ENCODE measurements around the gene TMEM131L.
"Not testable (repeated sequence)": the region's sequence is repeated elsewhere in the genome, so short reads cannot be mapped to it uniquely, and the experiment has no call there.

TMEM131L gene

DNA sequence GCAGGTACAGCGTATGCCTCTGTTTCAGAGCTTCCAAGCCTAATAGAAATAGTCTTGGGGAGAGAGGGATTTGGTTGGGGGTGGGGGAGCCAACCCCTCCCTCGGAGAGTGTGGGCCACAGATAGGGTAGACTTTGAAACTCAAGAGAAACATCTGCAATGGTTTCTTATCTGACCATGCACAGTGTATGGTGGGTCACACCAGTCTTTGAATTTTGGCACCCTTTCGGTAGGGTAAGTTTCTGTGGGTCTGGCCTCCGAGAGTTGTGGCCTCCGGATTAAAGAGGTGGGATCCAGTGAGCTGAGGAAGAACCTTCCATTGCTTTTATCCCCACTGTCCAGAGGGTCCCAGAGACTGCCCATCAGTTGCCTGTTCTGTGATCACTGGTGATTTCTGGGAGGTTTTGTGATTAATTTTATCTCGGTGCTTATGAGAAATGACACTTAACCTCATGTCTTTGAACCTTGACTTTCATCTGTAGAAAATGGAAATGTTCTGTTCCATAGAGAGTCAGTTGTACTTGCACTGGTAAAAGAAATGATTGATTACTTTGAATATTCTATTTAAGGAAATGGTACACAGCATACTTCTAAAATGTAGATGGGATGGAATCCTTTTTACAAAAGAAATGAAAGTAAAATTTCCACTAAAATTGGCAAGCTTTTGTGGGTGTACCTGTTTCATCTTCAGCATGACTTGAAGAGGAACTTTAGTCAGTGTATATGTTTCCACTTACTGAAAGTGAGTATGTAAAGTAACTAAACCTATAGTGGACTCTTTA lies 62.7 kb downstream of the TMEM131L start:
- DNase-seq: no peak

DNA sequence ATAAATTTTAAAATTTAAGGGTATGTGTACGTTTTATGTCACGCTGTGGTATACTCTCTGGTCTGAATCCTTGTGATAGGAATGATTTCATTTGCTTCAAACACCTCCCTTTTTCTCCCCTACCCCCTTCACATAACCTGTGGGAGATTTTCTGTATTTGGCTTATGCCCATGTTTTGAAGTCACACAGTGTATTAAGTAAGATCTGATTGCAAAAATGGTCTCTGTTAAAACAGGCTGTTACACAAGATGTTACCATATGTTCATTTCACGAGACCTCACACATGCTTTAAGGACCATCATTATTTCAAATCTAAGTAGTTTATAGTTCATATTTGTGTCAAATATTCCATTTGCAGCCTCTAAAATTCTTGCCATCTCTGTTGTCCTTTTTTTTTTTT lies 63.5 kb downstream of the TMEM131L start:
- no peak for DNase-seq

DNA sequence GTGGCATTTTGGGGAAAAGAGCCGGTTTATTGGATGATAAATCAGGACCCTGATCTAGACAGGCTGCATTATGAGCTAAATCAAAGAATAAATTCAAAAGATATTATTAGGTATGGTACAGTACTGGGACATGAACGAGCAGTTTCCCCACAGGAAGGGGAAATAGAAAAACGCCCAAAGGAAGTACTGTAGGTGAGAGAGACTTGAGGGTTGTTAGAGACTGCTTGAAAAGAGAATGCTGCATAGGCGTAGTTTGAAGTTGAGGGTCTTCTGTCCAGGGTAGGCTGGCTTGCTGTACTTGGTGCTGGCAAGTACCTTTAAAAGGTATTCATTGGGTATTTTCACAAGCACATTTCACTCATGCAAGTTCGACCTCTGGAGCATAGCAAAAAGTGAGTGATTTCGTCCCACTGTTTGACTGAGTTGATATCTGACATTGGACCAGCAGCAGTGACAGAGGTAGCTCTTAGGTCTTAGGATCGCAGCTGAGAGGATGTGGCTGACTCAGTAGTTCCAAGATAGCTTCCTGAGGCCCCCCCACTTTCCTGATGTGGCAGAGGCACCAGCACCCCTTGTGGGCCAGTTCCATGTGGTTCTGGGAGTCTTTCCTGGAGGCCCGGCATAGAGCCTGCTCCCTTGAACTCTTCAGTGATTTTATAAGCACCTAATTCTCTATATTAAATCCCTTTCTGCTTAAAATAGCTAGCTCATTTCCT lies 64.3 kb downstream of the TMEM131L start:
- DNase-seq: peak; percentile 36

DNA sequence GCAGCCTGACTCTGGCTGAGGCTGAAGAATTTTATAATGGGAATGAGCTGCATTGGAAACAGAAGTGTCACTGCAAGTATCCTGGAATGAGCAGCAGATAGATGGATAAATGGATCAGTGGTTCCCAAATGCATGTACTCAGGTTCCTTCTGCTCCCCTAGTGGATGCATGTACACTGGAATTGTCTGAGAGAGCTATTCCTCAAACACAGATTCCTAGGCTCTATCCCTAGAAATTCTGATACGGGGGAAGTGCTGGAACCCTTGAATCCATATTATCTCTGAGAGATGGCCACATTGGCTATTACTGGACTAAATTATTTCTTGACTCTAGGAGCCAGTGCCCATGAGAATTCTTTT lies 64.8 kb downstream of the TMEM131L start:
- no peak for DNase-seq

DNA sequence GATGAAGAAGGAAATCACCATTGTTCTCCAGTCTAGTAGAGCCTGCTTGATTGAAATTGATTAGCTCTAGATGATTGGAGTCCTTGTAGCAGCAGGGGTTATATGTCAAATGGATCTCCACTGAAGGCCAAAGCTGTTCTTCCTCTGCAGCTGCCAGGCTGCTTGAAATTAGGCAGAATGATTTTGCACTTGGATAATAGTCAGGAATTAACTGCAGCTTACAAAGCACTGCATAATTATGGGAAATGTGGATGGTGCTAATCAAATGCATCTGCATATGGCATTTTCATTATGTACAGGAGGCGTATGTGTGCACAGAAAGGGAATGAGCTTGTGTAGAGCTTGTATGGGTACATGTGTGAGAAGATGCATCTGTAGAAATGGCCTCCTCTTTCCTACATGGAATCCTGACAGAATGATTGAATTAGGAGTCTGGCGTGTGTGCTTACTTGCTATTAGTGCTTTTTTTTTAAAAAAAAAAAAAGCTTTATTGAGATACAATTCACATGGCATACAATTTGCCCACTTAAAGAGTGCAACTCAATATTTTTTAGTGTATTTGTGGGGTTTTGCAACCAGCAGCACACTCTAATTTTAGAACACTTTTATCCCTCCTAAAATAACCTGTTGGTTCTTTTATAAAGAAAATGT lies 65.9 kb downstream of the TMEM131L start:
- DNase-seq: no peak

DNA sequence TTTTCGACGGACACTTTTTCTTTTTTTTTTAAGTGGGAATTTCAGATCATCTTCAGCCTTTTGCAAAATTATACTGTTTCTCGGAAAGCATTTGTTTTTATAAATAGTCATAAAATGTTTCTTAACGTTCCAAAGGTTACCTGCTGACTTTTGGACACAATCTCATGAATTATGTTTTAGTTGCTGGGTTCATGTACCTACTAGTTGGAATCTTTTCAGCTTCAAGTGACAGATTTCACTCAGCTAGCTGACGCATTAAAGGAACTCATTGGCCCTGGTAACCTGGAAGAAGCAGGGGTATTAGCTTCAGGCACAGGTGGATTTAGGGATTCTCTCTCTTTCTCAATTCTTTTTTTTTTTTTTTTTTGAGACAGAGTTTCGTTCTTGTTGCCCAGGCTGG lies 66.5 kb downstream of the TMEM131L start:
- no peak for DNase-seq

DNA sequence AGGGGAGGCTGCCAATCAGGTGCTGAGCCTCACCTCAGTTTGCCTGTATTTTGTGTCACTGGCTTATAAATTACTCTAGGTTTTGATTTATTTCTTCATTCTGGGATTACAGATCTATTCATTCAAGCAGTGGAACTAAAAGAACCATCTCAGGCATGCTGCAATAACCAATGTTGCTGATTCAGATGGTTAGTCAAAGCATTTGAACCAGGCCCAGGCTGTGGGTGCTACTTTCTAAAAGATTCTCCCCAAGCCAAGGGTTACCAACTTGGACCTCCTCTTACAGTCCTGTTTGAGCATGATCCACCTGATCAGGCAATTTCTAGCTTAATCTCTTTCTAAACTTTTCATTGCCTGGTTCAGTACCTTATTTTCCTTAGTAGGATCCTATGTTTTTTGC lies 67.2 kb downstream of the TMEM131L start:
- DNase-seq: no peak

DNA sequence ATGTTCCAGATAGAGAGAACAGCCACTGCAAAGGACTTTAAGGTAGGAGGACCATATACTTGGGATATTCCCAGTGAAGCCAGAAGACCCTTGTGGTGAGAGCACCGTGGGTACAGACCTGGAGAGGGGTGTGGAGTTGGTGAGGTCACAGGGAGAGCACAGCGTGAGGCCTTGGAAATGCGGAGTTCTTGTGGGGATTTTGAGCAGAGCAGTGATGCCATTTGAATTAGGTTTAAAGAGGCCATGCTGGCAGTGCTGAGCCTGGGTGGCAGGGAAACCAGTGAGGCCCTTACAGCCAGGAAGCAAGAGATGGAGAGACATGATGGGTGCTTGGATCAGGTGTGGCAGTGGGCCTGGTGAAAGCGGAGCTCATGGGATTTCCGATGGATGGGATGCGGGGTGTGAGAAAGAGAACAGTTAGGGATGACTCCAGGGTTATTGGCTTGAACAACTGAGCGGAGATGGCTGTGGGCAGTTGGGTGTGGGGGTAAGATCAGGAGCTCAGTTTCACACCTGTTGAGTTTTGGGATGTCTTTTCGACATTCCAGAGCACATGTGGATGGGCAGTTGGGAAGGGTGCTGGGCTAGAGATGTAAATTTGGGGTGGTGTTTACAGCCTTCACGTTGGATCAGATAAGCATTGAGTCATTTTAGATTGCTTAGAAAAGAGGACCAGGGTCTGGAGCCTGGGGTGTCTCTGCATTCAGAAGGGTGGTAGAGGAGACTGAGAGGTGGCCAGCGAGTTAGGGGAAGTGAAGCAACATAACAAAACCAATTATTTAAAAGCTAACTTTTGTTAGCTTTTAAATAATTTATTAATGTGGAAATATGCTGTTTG lies 68.9 kb downstream of the TMEM131L start:
- DNase-seq: no peak

DNA sequence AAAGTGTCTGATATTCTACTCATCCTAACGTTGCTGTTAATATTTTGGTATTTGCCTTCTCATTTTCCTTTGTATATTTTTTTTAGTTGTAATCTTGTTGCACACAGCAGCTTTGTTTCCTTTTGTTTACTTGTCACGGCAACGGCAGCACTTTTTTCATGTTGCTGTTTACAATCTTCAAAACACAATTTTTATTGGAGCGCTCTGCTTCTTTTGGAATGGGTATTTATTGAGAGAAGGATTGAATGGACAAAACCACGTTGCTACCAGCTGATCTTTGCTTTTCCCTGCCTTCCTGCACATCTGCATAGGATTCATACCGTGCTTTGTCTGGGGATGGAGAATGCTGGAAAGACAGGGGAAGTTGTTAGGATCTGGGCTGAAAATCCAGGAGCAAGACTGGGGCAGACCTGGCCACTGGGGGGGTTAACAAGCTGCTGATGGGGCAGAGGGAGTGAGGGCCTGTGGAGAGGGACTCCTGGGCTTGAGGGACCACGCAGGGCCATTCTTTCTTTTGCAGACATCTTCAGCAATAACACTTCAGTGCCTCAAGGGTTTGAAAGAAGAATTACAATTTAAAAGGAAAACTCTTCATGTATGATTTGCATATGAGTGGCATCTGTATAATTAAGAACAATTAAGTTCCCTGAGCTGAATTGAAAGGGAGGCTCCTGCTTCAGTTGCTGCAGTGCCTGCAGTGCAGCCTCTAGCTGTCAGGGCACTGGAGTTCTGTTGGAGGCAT lies 69.8 kb downstream of the TMEM131L start:
- DNase-seq: no peak

DNA sequence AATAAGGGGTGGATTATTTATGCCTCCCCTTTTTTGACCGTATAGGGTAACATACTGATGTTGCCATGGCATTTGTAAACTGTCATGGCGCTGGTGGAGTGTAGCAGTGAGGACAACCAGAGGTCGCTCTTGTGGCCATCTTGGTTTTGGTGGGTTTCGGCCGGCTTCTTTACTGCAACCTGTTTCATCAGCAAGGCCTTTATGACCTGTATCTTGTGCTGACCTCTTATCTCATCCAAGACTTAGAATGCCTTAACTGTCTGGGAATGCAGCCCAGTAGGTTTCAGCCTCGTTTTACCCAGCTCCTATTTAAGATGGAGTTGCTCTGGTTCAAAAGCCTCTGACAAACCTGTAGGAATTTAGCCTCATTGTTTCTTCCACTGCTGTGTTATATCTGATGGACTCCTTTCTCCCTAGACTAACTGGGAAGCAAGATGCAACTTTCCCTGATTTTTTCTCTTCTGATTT lies 71.4 kb downstream of the TMEM131L start:
- no peak for DNase-seq

DNA sequence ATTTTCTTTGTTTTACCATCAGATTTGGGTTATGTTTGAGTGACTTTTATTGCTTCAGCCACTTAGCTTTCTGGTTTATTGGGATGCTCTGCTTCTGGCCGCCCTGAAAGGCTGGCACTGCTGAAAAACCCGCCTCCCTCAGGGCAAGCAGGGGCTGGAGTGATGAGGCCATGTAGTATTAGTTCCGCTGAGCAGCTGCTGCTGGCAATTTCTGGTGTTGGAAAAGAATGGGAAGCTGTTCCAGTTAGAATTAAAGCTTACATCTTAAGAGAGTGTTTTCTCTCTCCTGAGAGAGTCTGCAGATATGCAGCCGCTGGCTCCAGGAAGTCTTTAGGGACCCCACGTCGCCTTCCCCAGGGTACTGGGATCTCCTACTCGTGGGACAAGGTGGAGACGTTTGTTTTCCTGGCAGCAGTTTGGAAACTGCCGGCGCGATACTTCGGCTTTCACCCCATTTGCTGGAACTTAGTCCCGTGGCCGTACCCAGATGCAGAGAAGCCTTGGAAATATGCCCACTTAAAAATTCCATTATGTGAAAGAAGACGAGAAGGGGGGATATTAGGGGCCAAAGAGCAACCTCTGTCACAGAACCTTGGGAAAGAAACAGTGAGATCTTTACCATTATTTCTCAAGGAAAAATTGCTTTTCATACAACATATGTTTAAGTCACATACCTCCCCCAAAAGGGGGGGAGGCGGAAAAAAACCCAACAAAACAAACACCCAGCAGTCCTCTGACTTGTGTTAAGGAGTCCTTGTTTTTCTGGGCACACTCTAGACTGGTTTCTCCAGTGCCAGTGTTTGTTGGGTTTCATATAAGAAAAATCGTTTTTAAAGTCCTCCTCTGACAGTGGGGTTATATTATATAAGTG lies 72.6 kb downstream of the TMEM131L start:
- no peak for DNase-seq

DNA sequence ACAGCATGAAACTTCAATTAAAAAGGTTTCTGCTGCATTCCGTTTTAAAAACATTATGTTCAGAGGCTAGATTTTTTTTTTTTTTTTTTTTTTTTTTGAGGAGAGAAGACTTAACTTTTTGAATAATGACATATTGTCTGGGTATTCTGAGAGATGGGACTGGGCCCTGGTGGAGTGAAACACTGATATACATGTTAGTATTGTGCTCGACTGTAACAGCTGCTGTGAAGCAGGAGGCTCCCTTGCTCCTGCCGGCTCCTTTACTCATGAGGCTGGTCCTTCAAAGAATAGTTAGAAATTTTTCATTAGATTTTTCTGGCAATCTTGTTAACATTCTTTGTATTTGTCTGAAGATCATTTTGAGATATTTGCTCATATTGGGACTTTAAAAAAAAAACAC lies 73.3 kb downstream of the TMEM131L start:
- no peak for DNase-seq

DNA sequence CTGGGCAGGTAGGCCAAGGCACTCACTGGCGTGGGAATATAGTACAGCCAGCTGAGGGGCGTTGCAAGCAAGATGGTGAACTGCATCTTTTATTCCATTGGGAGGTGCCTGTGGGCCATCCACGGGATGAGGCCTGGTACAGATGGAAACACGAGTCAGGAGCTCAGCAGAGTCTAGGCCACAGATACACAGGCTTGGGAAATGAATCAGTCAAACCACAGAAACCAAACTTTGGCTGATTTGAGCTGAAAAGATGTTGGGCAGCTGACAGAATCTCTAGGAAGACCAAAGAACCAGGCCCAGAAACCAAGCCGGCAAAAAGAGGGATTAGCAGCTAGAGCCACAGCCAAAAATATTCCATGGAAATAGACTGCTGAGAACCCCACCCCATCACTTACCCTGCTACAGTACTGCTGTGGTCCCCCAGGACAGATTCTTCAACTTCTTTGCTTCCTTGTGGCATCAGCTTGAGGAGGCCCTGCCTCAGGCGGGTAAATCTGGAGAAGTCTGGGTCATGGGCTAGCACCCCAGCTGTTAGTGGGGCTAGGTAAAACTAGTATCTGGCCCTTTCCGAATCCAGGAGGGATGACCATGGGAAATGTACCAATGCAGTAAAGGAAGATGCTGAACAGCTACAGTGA lies 75.4 kb downstream of the TMEM131L start:
- DNase-seq: no peak

DNA sequence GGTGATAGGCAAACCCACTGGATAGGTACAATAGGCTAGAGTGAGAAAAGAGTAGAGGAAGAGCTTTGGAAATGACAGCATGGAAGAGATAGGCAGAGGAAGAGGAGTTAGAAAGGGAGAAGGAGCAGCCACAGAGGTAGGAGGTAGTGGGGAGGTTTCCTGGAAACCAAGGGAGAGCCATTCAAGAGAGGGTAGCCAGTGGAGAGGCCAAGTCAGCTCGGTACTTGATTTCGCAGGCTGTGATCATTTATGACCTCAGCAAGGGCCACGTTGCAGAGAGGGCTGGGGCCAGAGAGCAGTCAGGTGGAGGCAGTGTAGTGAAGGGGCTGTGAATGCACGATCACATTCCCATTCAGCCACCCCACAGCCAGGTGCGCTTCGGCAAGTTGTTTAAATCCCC lies 76.0 kb downstream of the TMEM131L start:
- no peak for DNase-seq

DNA sequence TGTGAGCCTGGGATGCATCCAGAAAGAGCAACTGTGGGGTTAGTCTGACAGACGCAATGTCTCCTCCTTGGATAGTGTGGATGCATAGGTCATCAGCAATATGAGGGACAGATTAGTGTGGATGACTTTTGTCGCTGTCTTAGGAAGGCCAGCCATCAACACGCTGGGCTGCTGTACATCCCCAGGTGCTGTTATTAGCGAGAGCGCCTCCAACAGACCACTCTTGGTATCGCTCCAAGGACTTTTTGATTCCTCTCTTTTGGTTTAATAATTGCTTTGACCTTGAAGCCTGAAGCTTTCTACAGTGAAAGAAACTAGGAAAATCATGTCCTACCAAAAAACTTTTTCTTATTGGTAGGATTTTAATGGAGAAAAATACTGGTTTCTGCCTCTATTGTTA lies 76.7 kb downstream of the TMEM131L start:
- no peak for DNase-seq

DNA sequence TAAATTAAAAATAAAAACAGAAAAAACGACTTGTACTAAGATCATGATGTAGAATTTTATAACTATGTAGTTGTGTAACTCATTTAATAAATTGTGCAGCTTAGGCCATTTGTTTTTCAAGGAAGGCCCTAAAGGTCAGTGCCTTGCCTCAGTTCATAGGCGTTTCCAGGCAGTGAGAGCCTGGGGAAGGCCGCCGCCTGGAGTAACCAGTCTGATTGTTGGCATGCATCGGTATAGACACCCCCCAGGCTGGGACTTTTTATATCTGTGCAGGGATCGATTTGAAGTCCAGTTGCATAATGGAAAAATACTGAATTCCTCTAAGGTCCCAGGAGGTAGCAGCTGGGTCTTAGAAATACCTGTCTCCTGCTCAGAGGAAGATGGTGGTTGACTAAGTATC lies 77.2 kb downstream of the TMEM131L start:
- no peak for DNase-seq

DNA sequence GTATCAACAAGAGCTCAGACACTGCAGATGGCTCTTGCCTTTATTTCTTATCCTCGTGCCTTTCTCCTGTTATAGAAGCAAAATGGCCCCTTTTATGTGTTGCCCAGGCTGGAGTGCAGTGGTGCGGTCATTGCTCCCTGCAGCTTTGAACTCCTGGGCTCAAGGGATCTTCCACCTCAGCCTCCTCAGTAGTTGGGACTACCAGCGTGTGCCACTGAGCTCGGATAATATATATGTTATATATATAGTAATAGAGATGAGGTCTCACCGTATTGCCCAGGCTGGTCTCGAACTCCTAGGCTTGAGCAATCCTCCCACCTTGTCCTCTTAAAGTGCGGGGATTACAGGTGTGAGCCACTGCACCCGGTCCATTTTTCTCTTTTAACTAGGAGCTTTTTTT lies 79.7 kb downstream of the TMEM131L start:
- DNase-seq: no peak

DNA sequence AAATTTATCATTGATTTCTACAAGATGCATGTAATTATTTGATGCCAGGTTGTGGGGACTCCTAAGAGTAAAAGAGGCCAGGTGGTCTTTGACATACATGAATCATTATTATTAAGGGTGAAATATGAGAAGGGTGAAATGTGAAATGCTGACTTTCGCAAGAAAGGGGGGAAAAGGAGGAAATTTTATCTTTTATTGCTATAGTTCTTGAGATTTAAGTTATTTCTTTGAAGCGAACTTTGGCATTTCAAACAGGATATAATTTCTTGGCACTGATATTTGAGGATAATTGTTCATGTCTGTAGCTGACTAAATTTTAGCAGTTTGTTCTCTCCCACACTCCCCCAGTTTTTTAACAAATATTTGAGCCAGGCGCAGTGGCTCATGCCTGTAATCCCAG lies 80.1 kb downstream of the TMEM131L start:
- no peak for DNase-seq

DNA sequence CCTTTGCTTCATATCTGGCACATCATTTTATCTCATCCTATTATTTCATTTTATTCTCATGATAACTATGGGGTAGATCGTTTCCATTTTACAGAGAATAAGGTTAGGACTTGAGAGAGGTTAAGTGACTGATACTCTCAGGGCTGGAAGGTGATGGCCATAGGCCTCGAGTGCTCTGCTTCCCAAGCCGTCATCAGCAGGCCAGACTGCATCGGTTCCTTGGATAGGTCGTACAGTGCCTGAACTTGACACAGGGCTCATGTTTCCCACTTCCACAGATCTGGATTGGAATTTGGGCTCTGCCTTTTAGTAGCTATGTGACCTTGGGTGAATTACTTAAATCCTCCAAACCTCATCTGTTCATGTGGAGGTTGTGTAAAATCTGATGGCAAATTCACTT lies 81.4 kb downstream of the TMEM131L start:
- DNase-seq: no peak

DNA sequence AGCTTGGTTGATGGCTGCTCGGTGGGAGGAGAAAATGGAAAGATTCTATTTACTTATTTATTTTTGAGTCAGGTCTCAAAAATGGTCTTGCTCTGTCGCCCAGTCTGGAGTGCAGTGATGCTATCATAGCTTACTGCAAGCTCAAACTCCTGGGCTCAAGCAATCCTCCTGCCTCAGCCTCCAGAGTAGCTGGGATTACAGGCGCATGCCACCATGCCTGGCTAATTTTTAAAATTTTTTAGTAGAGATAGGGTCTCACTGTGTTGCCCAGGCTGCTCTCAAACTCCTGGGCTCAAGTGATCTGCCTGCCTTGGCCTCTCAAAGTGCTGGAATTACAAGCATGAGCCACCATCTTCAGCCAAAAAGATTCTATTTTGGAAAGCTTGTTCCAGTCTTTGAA lies 82.7 kb downstream of the TMEM131L start:
- DNase-seq: not testable (repeated sequence)

DNA sequence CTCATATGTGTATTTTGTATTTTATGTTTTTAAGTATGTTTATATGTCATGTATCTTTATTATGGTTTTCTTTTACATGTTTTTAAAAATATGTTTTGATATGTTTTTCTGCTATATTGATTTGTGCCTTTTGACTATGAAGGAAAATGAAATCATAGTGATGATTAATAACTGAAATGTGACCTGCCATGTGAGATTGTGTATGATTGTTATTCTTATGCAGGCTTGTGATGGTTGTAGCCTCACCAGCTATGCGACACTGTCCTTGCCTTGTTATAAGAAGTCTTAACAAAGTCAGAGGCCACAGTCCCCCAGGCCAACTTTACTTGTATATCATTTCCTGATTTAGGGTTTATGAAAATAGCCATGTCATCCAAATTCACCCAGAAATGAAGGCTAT lies 83.2 kb downstream of the TMEM131L start:
- DNase-seq: no peak

Data from activated T-cell treated with anti-CD3 and anti-CD28 coated beads for 4 hours (primary cell).